WTC11 (cell line): ENCODE results near the gene IL17RE.

Experiments
- CREM ChIP-seq: sonication (generic); formaldehyde crosslinking; IDR thresholded peaks from 2 replicates; pipeline ENCODE4 v1.8.1; 2022; ENCODE audit warnings: mild to moderate bottlenecking, missing genetic modification reagents, moderate library complexity
- CTCF ChIP-seq: fragments of 200-600 bp; IDR thresholded peaks from 2 replicates; pipeline ENCODE4 v1.8.0; 2022; ENCODE audit warnings: antibody characterized with exemption
- GABPB1 ChIP-seq: sonication (generic); formaldehyde crosslinking; IDR thresholded peaks from 2 replicates; pipeline ENCODE4 v1.8.1; 2023; ENCODE audit warnings: mild to moderate bottlenecking, missing genetic modification reagents
- JUN ChIP-seq: sonication (generic); formaldehyde crosslinking; IDR thresholded peaks from 2 replicates; pipeline ENCODE4 v1.8.0; 2023; ENCODE audit warnings: mild to moderate bottlenecking, missing genetic modification reagents
- TEAD4 ChIP-seq: sonication (generic); formaldehyde crosslinking; IDR thresholded peaks from 2 replicates; pipeline ENCODE4 v1.8.0; 2022; ENCODE audit warnings: mild to moderate bottlenecking, missing genetic modification reagents
- ZNF263 ChIP-seq: sonication (generic); formaldehyde crosslinking; IDR thresholded peaks from 2 replicates; pipeline ENCODE4 v1.8.1; 2022; ENCODE audit warnings: low read depth, mild to moderate bottlenecking, moderate library complexity, missing genetic modification reagents
- ZNF416 ChIP-seq: fragments of 250-450 bp; sonication (Bioruptor Pico); IDR thresholded peaks from 2 replicates; pipeline ENCODE4 v1.9.0; 2021; ENCODE audit warnings: mild to moderate bottlenecking, inconsistent platforms
- TF ChIP-seq, protein P1 (sequence below): fragments of 250-450 bp; sonication (Bioruptor Pico); IDR thresholded peaks from 2 replicates; pipeline ENCODE4 v1.9.0; 2021; ENCODE audit warnings: mild to moderate bottlenecking

GRCh38 chr3:9862391-9863057, 40.1 kb upstream of the IL17RE start:
- peak; percentile 59; the same call in 1 of the 2 replicates for TF ChIP-seq GABPB1 (CRISPR knock-in tag)
- no peak for TF ChIP-seq TEAD4 (CRISPR knock-in tag)
- TF ChIP-seq, protein P1, sequence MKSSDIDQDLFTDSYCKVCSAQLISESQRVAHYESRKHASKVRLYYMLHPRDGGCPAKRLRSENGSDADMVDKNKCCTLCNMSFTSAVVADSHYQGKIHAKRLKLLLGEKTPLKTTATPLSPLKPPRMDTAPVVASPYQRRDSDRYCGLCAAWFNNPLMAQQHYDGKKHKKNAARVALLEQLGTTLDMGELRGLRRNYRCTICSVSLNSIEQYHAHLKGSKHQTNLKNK (CRISPR knock-in tag), result no peak
- no peak for TF ChIP-seq CREM (CRISPR knock-in tag)
- TF ChIP-seq ZNF416, result no peak
- TF ChIP-seq CTCF, result no peak
- no peak for TF ChIP-seq ZNF263 (CRISPR knock-in tag)
- TF ChIP-seq JUN (CRISPR knock-in tag), result no peak
